Upper lobe of right lung (tissue), 1 donor: ENCODE data around the gene FURIN. TPM values are rescaled to one million over a fixed set of nuclear protein-coding genes. Genes with fewer than 3 reads are reported as not detected.

Experiments used
- ATAC-seq: fragments of 200-7000 bp; cut with Tn5 transposase; one replicate; pipeline ENCODE4 v1.9.1; 2020; ENCODE audit warnings: mild to moderate bottlenecking, moderate library complexity
- DNase-seq: peaks from one replicate; pipeline ENCODE4 v3.0.0-alpha.2; 2020
- H3K27ac ChIP-seq: fragments of 200-600 bp; one replicate; pipeline ENCODE4 v1.8.0; 2022
- H3K27me3 ChIP-seq: fragments of 200-600 bp; one replicate; pipeline ENCODE4 v1.8.0; 2022; ENCODE audit warnings: mild to moderate bottlenecking
- H3K36me3 ChIP-seq: fragments of 200-600 bp; one replicate; pipeline ENCODE4 v1.8.0; 2022
- H3K4me1 ChIP-seq: fragments of 200-600 bp; one replicate; pipeline ENCODE4 v1.8.0; 2022
- H3K4me3 ChIP-seq: fragments of 200-600 bp; one replicate; pipeline ENCODE4 v1.8.0; 2022; ENCODE audit warnings: mild to moderate bottlenecking
- H3K9me3 ChIP-seq: fragments of 200-600 bp; one replicate; pipeline ENCODE4 v1.8.0; 2022
- intact Hi-C: fragments of 100-400 bp; cut with DNase I; formaldehyde crosslinking; loops from one replicate; pipeline ENCODE4 v1.11.0; 2022
- long read RNA-seq: library from polyadenylated mRNA; unstranded; transcript quantifications from one replicate; pipeline ENCODE4 v2.0.0, GENCODE V29; 2021
- total RNA-seq: library from RNA; stranded (reverse); fragmentation: NEBNext Ultra II Directional; extraction: Animal tissue kit (Norgen Biotek cat#: 25700); gene quantifications from one replicate; pipeline ENCODE4 v1.2.1, GENCODE V29; 2021
- TF ChIP-seq, protein P1 (sequence below): fragments of 200-600 bp; IDR thresholded peaks from one replicate; pipeline ENCODE4 v1.8.0; 2022; ENCODE audit warnings: antibody characterized with exemption
- donor health status: DM: no; HTN: yes; CAD: no; lungs with severe emphysema.

Gene FURIN
- 104 TPM for total RNA-seq
- long read RNA-seq, full-length matches to known transcripts = 10 of 119 reads
- long read RNA-seq, partial matches to known transcripts = 103 of 119 reads
- long read RNA-seq, other reads (novel, unspliced or antisense) = 6 of 119 reads

- H3K9me3 ChIP-seq = no peaks in the 10 kb centered on the region
- TF ChIP-seq, protein P1, sequence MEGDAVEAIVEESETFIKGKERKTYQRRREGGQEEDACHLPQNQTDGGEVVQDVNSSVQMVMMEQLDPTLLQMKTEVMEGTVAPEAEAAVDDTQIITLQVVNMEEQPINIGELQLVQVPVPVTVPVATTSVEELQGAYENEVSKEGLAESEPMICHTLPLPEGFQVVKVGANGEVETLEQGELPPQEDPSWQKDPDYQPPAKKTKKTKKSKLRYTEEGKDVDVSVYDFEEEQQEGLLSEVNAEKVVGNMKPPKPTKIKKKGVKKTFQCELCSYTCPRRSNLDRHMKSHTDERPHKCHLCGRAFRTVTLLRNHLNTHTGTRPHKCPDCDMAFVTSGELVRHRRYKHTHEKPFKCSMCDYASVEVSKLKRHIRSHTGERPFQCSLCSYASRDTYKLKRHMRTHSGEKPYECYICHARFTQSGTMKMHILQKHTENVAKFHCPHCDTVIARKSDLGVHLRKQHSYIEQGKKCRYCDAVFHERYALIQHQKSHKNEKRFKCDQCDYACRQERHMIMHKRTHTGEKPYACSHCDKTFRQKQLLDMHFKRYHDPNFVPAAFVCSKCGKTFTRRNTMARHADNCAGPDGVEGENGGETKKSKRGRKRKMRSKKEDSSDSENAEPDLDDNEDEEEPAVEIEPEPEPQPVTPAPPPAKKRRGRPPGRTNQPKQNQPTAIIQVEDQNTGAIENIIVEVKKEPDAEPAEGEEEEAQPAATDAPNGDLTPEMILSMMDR = no peak
- intact Hi-C loops = no loop called here
- DNase-seq (no peak), ATAC-seq (no peak)
- no peaks in the 10 kb centered on the region for H3K27me3 ChIP-seq
- H3K27ac ChIP-seq = peak within 1 kb of the TSS; percentile 96
- no peaks in the 10 kb centered on the region for H3K36me3 ChIP-seq
- no peak within 1 kb of the TSS for H3K4me3 ChIP-seq
- H3K4me1 ChIP-seq = peaks cover 41% of the 10 kb centered on the region
These were observed at the start of gene FURIN for GRCh38 chr15:90868261-90868689. TSS of gene FURIN (plus strand) at chr15:90868588. CDS start at chr15:90875741, 7,153 bp downstream.

DNA sequence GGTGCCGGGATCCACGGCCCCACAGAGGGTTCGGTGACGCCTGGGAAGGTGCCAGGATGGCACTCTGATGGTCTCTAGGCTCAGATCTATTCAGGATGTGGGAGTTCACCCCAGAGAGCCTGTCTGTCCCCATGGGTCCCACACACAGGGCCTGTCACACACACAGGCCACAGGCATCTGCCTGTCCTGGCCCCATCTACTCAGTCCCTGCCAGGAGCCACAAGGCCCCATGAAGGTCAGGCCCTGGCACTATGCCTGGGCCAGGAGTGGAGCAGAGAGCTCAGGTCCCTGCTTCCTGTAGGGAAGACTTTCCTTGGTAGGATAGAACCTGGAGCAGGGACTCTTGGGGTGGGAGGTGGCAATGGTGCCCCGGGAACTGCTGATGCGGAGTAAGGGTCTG, 49.0 kb upstream of the FURIN start:
- Histone ChIP-seq H3K36me3 (no peaks in the 10 kb centered on the region), H3K9me3 (no peaks in the 10 kb centered on the region), H3K4me1 (peaks cover 4% of the 10 kb centered on the region), H3K27ac (no peak overlapping the region), H3K4me3 (no peak overlapping the region), H3K27me3 (no peaks in the 10 kb centered on the region)
- TF ChIP-seq, protein P1 = no peak
- DNase-seq = no peak
- ATAC-seq = peak; percentile 6
- intact Hi-C loops = no loop called here

- TF ChIP-seq, protein P1 = no peak
- peak; percentile 20 for ATAC-seq
- peaks cover 4% of the 10 kb centered on the region for H3K4me1 ChIP-seq
- no peaks in the 10 kb centered on the region for H3K9me3 ChIP-seq
- intact Hi-C loops = no loop called here
- DNase-seq = no peak
- no peaks in the 10 kb centered on the region for H3K27me3 ChIP-seq
- no peak overlapping the region for H3K4me3 ChIP-seq
- H3K27ac ChIP-seq = no peak overlapping the region
- no peaks in the 10 kb centered on the region for H3K36me3 ChIP-seq
These were observed 48.5 kb upstream of the FURIN start for GRCh38 chr15:90819850-90820249.

GRCh38 chr15:90820481-90820880, 47.9 kb upstream of the FURIN start:
- peaks cover 4% of the 10 kb centered on the region for H3K4me1 ChIP-seq
- no peak for ATAC-seq
- no peak for DNase-seq
- H3K36me3 ChIP-seq = no peaks in the 10 kb centered on the region
- no peaks in the 10 kb centered on the region for H3K27me3 ChIP-seq
- no peak overlapping the region for H3K27ac ChIP-seq
- no peaks in the 10 kb centered on the region for H3K9me3 ChIP-seq
- TF ChIP-seq, protein P1 = no peak
- intact Hi-C loops = no loop called here
- H3K4me3 ChIP-seq = no peak overlapping the region

GRCh38 chr15:90822204-90822955, 46.0 kb upstream of the FURIN start:
- no peak overlapping the region for H3K27ac ChIP-seq
- ATAC-seq (no peak), DNase-seq (no peak)
- no peaks in the 10 kb centered on the region for H3K27me3 ChIP-seq
- peaks cover 4% of the 10 kb centered on the region for H3K4me1 ChIP-seq
- H3K4me3 ChIP-seq = no peak overlapping the region
- intact Hi-C loops = no loop called here
- TF ChIP-seq, protein P1 = no peak
- no peaks in the 10 kb centered on the region for H3K9me3 ChIP-seq
- H3K36me3 ChIP-seq = no peaks in the 10 kb centered on the region
